Measurements from ENCODE around the gene COPS3. TPM values are rescaled to one million over a fixed set of nuclear protein-coding genes. Genes with fewer than 3 reads are reported as not detected.

The COPS3 gene
- total and polyA plus RNA-seq, 2 of the 4 experiments (the other 2 are of a cell fraction): 71.4 to 144 TPM

DNA sequence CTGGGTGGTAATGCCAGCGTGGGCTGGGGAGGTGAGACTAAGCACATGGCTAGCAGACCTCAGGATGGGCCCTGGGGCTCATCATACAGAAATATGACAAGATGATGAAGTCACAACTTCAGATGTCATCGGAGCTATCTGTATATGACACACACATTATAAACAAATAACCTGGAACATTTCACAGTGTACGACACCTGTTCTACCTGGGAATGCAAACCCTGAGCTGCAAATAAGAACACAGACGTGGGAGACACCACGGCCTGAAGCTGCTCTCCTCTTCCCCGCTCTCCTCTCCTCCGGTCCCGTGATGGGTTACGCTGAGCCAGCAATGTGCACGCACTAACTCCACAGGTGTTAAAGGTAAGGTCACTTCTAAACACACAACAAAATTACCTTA lies 79.8 kb downstream of the COPS3 start:
- peak overlapping the region; percentile 27; the same call in 1 of the 2 replicates for H3K18ac ChIP-seq (ENCODE audit: low read depth, low read length)
- H2BK15ac ChIP-seq (ENCODE audit: low read depth, low read length): no peak overlapping the region
- no peak overlapping the region for H3K9ac ChIP-seq (ENCODE audit: low read depth, low read length)
- dilution Hi-C loops (cut with HindIII; ENCODE audit: low sequenced_read_pairs, unreplicated experiment) (no loop called here), intact Hi-C loops (cut with micrococcal nuclease) (no loop called here), in situ Hi-C loops (cut with MboI; ENCODE audit: low sequenced_read_pairs) (no loop called here)
- no peak for TF ChIP-seq BHLHE40 (IDR thresholded peaks at IDR 0.05; ENCODE audit: low read depth, low read length)
- no peak for TF ChIP-seq RAD21 (IDR thresholded peaks at IDR 0.05; ENCODE audit: low read length)
- TF ChIP-seq RCOR1 (IDR thresholded peaks at IDR 0.05; ENCODE audit: insufficient replicate concordance, low read length): no peak
- peak overlapping the region in 1 of 2 experiments; percentile 8; a peak in 1 of 4 replicates for H4K8ac ChIP-seq (ENCODE audit: low read depth in 2 of 2, low read length in 2 of 2)
- H3K9me1 ChIP-seq (ENCODE audit: insufficient read depth, low read length): 0 out of 2 replicates have a peak, but pooled peaks cover under 1% of the 10 kb centered on the region
- no peak overlapping the region for H2AK9ac ChIP-seq (replicated peaks; ENCODE audit: low read depth, low read length, poor library complexity)
- no peak overlapping the region for H2AFZ ChIP-seq (replicated peaks; ENCODE audit: low read length, poor library complexity)
- H3K4ac ChIP-seq (ENCODE audit: low read depth, low read length): no peak overlapping the region
- peak overlapping the region; percentile 34; the same call in 1 of the 2 replicates for H4K5ac ChIP-seq (ENCODE audit: low read depth, low read length)
- CTCF ChIA-PET: interaction anchor here (0.8 kb wide), 1 partner anchor 10 kb away, joined by 4 read pairs; no protein-coding TSS in a partner anchor
- no peak overlapping the region for H2BK120ac ChIP-seq (ENCODE audit: low read depth, low read length)
- no peaks in the 10 kb centered on the region for H3K27me3 ChIP-seq (ENCODE audit: control insufficient read depth, insufficient read depth, low read length)
- H3K4me3 ChIP-seq (ENCODE audit: insufficient read depth, low read depth, low read length): no peak overlapping the region
- no peaks in the 10 kb centered on the region for H3K9me3 ChIP-seq (ENCODE audit: control insufficient read depth, insufficient read depth, low read length)
- H3K27ac ChIP-seq (ENCODE audit: insufficient read depth, low read length): peak overlapping the region; percentile 38; the same call in 1 of the 2 replicates
- no peak overlapping the region for H3K23ac ChIP-seq (ENCODE audit: low read depth, low read length)
- H2BK5ac ChIP-seq (ENCODE audit: low read depth, low read length, poor library complexity, severe bottlenecking): no peak overlapping the region
- 33% methylated on average over 1 of the region's 10 CpGs; no CpG with 5 or more reads in 1 of the 2 experiments for WGBS, 2 experiments (ENCODE audit: extremely low coverage in 2 of 2, insufficient read length in 1 of 2)
- ATAC-seq (ENCODE audit: low read depth): no peak; the same call in 1 of the 2 replicates
- no peak overlapping the region; the same call in 1 of the 2 replicates for H2AK5ac ChIP-seq (ENCODE audit: low read depth, low read length)
- no peak overlapping the region for H4K91ac ChIP-seq (ENCODE audit: insufficient read depth, low read depth, low read length)
- no peaks in the 10 kb centered on the region; the same call in 1 of the 2 replicates for H3K36me3 ChIP-seq (ENCODE audit: control insufficient read depth, insufficient read depth, low read length)
- no TSS peak for BruUV-seq (replicated peaks)
- H4K20me1 ChIP-seq (ENCODE audit: insufficient read depth, low read length): no peaks in the 10 kb centered on the region
- DNase-seq: no peak
- peaks cover 19% of the 10 kb centered on the region for H3K4me1 ChIP-seq (ENCODE audit: control insufficient read depth, insufficient read depth, low read length)
- POLR2A ChIA-PET (ENCODE audit: unreplicated experiment): no interaction called here
- no peak overlapping the region for H3K56ac ChIP-seq (ENCODE audit: extremely low read depth, insufficient read depth, low read length)
- H3K79me1 ChIP-seq (ENCODE audit: low read depth in 1 of 2, low read length in 2 of 2): no peaks in the 10 kb centered on the region; a peak in 1 of 4 replicates
- H3K4me2 ChIP-seq (ENCODE audit: low read depth, low read length): peak overlapping the region; percentile 24; the same call in 1 of the 2 replicates
- no peak overlapping the region for H2BK20ac ChIP-seq (ENCODE audit: low read depth, low read length)
- no peak overlapping the region for H3K14ac ChIP-seq (replicated peaks; ENCODE audit: low read depth, low read length)
